Endothelial cell (in vitro differentiated cells): Measurements from ENCODE around the gene TCAIM. TPM values are rescaled to one million over a fixed set of nuclear protein-coding genes. Genes with fewer than 3 reads are reported as not detected.

Experiments used
- DNase-seq: peaks from one replicate; pipeline ENCODE4 v3.0.0; 2021; ENCODE audit warnings: low spot score
- H3K27ac Mint-ChIP-seq: one replicate; pipeline ENCODE4 v1.8.0; 2021; ENCODE audit warnings: mixed read lengths, inconsistent platforms; ENCODE audit not compliant: unreplicated experiment
- H3K27me3 Mint-ChIP-seq: one replicate; pipeline ENCODE4 v1.8.0; 2021; ENCODE audit warnings: mild to moderate bottlenecking, moderate library complexity, mixed read lengths, inconsistent platforms; ENCODE audit not compliant: unreplicated experiment
- H3K36me3 Mint-ChIP-seq: one replicate; pipeline ENCODE4 v1.8.0; 2021; ENCODE audit warnings: mild to moderate bottlenecking, low read depth, mixed read lengths, inconsistent platforms; ENCODE audit not compliant: unreplicated experiment
- H3K4me1 Mint-ChIP-seq: one replicate; pipeline ENCODE4 v1.8.0; 2021; ENCODE audit warnings: mild to moderate bottlenecking, mixed read lengths, inconsistent platforms; ENCODE audit not compliant: unreplicated experiment
- H3K4me3 Mint-ChIP-seq: one replicate; pipeline ENCODE4 v1.8.0; 2021; ENCODE audit warnings: mild to moderate bottlenecking, mixed read lengths, inconsistent platforms; ENCODE audit not compliant: unreplicated experiment
- H3K9me3 Mint-ChIP-seq: one replicate; pipeline ENCODE4 v1.8.0; 2021; ENCODE audit warnings: mixed read lengths, inconsistent platforms; ENCODE audit not compliant: unreplicated experiment
- total RNA-seq: library from RNA; stranded (reverse); fragmentation: NEBNext Ultra II Directional; extraction: Animal tissue kit (Norgen Biotek cat#: 25700); gene quantifications from one replicate; pipeline ENCODE4 v1.2.1, GENCODE V29; 2021; ENCODE audit not compliant: unreplicated experiment
- TF ChIP-seq, protein P1 (sequence below): fragments of 200-600 bp; sonication (generic); IDR thresholded peaks from one replicate; pipeline ENCODE4 v1.5.0; 2021; ENCODE audit warnings: antibody characterized with exemption; ENCODE audit not compliant: unreplicated experiment

TCAIM gene
- total RNA-seq, 1 donor from 2014 or later, result 20.5 TPM

DNA sequence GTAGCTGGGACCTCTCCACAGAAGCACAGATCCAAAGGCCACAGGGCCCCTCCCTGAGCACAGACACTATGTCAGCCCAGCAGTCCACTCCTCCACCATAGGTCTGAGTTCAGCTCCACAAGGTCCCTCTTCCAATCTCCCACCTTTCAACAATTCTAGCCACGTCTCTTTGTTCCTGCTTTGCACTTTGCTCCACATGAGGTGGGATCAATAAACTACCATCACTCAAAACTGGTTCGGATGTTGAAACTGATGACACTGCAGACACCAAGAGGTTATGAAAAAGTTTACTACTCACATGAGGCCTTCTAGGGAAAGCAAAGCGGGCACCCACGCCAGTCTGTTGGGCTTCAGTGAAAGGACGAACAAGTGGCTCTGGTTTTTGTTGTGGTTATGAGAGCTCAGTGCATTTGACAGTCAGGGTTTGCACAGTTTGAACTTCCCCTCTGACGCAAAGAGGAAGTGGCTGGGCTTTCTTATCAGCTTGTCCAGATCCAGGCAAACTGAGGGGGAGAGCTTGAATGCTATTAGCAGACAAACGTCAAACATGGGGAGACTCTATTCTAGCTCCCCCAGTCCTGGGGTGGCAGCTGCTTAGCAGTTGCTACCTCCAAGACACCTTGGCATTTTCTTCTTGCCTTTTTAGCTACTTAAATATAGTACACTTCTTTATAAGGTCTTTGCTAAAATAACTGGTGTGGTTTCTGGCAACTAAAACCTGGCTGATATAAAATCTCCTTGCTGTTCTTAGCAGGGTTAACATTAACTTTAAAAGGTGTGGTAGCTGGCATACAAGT, 101.1 kb downstream of the TCAIM start:
- Mint-ChIP-seq H3K4me1 (peaks cover 19% of the 10 kb centered on the region), H3K36me3 (peaks cover 3% of the 10 kb centered on the region), H3K9me3 (no peaks in the 10 kb centered on the region), H3K4me3 (peak overlapping the region; percentile 3), H3K27ac (peak overlapping the region; percentile 92), H3K27me3 (no peaks in the 10 kb centered on the region)
- peak; percentile 69 for DNase-seq
- TF ChIP-seq, protein P1, sequence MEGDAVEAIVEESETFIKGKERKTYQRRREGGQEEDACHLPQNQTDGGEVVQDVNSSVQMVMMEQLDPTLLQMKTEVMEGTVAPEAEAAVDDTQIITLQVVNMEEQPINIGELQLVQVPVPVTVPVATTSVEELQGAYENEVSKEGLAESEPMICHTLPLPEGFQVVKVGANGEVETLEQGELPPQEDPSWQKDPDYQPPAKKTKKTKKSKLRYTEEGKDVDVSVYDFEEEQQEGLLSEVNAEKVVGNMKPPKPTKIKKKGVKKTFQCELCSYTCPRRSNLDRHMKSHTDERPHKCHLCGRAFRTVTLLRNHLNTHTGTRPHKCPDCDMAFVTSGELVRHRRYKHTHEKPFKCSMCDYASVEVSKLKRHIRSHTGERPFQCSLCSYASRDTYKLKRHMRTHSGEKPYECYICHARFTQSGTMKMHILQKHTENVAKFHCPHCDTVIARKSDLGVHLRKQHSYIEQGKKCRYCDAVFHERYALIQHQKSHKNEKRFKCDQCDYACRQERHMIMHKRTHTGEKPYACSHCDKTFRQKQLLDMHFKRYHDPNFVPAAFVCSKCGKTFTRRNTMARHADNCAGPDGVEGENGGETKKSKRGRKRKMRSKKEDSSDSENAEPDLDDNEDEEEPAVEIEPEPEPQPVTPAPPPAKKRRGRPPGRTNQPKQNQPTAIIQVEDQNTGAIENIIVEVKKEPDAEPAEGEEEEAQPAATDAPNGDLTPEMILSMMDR, result no peak

DNA sequence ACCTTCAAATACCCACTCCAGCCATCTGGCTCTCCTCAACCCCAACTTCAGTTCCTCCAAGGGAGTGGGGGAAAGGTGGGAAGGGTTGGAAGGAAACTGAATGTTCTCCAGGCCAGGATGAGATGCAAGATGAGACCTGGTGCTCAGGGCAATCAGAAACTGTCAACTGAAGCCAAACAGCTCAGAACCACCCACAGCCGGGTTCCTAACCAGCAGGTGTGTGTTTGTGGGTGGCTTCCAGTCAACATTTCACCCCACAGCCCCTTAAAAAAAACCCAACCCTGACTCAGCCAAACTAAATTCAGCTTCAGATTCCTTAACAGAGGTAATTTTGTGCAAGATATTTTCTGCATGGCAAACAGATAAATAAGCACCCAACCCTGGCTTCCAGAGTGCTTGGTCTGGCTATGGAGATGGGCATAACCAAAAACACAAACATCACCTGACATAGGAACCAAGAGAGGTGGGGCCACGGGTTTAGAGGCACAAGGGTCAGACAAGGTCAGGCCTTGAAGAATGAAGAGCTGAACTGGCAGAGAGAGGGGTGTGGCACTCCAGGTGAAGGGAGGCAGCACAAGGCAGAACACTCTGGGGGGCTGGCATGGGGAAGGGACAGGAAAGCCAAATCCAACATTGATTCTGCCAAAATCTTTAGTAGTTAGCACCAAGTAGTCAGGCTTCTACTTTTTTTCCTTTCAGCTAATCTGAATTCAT, 104.2 kb downstream of the TCAIM start:
- Mint-ChIP-seq H3K9me3 (no peaks in the 10 kb centered on the region), H3K4me1 (peaks cover 18% of the 10 kb centered on the region), H3K27ac (no peak overlapping the region), H3K27me3 (peaks cover 1% of the 10 kb centered on the region), H3K4me3 (no peak overlapping the region), H3K36me3 (peaks cover 27% of the 10 kb centered on the region)
- DNase-seq, result no peak
- TF ChIP-seq, protein P1, result no peak

DNA sequence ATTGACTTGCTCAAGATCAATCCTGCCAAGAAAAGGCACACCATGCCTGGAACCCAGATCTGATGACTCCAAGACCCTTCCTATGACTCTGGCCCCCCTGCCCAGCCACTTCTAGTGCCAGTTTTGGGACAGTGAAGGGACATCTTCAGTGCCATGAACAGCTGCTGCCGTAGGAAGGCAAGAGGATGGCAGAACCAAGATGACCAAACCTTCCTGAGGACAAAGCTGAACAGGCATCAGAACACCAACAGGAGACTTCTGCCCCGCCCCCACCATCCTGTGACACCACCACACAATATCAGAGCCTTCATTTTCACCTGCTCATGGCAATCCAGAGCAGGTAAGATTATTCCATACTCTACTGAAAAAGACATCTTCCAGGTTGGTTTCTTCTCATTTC, 105.9 kb downstream of the TCAIM start:
- peaks cover 12% of the 10 kb centered on the region for H3K4me1 Mint-ChIP-seq
- H3K27me3 Mint-ChIP-seq, result peaks cover 1% of the 10 kb centered on the region
- no peak for DNase-seq

DNA sequence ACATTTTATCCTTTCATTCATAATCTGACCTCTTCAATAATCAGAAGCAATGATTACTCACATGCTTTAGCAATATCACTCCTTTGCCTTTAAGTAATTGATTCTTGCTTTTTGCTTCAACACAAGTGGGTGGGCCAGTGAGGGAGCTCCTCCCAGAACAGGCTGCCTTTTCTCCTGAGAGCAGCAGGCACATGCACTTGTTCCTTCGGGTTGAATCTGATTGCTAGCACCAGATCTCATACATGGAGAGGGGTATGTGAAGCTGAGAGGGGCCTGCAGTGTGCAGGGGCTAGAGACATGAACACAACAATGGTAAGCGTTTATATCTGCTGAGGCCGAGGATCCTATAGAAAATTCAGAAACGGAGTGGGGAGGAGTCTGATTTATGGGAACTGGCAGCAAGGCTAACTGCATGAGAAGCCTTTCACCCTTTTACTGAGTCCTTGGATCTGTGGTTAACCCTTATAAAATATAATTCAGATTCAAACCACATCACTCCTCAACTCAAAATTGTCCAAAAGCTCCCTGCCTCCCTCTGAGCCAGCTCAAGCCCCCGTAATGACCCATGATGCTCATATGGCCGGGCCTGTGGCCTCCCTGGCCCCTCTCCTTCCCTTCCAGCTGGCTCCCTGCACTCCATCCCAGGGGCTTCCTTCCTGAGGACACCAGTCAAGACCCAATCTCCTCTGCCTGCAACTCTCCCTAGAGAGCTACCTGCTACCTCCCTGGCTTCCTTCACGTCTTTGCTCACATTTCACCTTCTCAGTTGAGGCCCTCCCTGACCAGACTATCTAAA, 106.5 kb downstream of the TCAIM start:
- peak overlapping the region; percentile 35 for H3K4me3 Mint-ChIP-seq
- H3K4me1 Mint-ChIP-seq, result peaks cover 7% of the 10 kb centered on the region
- TF ChIP-seq, protein P1, result no peak
- DNase-seq, result no peak
- H3K9me3 Mint-ChIP-seq, result no peaks in the 10 kb centered on the region
- no peak overlapping the region for H3K27ac Mint-ChIP-seq
- peaks cover 48% of the 10 kb centered on the region for H3K36me3 Mint-ChIP-seq
- peaks cover 1% of the 10 kb centered on the region for H3K27me3 Mint-ChIP-seq

More for the DNA sequence above, 105.9 kb downstream of the TCAIM start:
- Mint-ChIP-seq H3K9me3 (no peaks in the 10 kb centered on the region), H3K36me3 (peaks cover 44% of the 10 kb centered on the region), H3K4me3 (no peak overlapping the region), H3K27ac (no peak overlapping the region)
- TF ChIP-seq, protein P1, result no peak
